ENCODE results near the gene WBP4.
A peak's percentile ranks its signal among the peaks of the same experiment; 100 is the strongest.
"Not testable (repeated sequence)": the region's sequence is repeated elsewhere in the genome, so short reads cannot be mapped to it uniquely, and the experiment has no call there.

WBP4 gene

DNA sequence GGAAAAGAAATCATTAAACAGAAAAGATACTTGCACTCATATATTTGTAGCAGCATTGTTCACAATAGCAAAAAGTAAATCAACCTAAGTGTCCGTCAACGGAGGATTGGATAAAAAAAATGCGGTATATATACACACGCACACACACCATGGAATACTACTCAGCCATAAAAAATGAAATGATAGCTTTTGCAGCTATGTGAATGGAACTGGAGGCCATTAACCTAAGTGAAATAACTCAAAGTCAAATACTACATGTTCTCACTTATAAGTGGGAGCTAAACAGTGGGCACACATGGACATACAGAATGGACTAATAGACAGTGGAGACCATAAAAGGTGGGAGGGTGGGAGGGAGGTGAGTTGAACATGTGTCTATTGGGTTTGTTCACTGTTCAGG lies 18.4 kb downstream of the WBP4 start:
- DNase-seq (ENCODE audit: low read depth) = no peak

GRCh38 chr13:41085961-41086585 lies 24.8 kb downstream of the WBP4 start:
- DNase-seq (ENCODE audit: low read depth) = no peak

DNA sequence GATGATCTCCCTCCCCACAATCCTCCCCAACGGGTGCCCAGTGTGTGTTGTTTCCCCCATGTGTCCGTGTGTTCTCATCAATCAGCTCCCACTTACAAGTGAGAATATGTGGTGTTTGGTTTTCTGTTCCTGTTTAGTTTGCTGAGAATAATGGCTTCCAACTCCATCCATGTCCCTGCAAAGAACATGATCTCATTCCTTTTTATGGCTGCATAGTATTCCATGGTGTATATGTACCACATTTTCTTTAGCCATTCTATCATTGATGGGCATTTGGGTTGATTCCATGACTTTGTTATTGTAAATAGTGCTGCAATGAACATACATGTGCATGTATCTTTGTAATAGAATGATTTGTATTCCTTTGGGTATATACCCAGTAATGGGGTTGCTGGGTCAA lies 34.4 kb downstream of the WBP4 start:
- not testable (repeated sequence) for DNase-seq (ENCODE audit: low read depth)

GRCh38 chr13:41098761-41099160 lies 37.5 kb downstream of the WBP4 start:
- no peak for DNase-seq (ENCODE audit: low read depth)

DNA sequence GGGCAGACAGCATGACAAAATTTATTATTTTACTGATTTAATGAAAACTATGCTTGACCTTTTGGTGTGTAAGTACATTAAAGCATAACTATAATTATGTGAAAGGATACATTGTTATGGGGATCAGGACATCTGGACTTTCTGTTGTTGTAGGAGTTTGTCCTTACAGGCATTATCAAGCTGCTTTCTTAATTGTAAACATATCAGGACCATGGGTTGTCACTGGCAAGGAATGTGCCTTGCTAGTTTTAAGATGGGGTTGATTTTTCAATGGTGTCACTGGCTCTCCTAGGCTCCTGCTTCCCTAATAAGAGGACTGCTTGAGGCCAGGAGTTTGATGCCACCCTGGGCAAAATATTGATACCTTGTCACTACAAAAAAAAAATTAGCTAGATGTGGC lies 38.7 kb downstream of the WBP4 start:
- no peak for DNase-seq (ENCODE audit: low read depth)

DNA sequence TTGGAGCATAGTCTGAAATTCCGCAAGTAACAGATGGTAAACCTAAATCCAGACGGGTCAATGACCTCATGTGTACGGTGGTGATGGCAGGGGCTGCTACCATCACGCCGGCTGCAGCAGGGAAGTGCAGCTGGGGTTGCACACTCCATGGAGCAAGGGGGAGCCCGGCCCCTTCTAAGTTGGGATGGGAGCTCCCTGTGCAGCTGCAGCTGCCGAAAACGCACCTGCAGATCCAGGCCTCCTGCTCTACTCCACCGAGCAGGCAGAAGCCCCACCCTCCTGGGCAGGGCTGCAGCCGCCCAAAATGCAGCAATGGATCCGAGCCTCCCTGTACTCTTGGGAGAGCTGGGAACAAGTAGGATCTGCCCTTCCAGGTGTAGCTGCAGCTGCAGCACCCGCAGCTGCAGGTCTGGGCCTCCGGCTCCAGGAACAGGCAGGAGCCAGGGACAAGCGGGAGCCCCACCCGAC lies 45.8 kb downstream of the WBP4 start:
- no peak for DNase-seq (ENCODE audit: low read depth)

DNA sequence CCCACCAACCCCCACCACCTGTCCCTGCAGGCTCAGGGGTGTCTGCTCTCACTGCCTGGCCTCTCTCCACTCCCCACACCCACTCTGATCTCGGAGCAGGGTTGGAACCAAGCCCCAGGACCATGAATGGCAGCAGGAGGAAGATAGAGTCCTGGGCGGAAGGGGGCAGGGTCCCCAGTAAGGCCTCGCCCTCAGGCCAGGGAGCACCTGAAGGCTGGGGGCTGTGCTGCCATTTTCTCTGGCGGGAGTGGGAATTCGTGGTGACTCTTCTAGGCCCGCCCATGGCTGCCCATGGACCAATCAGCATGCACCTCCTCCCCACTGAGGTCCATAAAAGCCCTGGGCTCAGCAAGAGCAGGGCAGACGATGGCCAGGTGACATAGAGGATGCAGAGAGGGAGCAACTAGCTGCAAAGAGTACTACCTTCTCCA lies 46.3 kb downstream of the WBP4 start:
- DNase-seq (ENCODE audit: low read depth) = no peak

DNA sequence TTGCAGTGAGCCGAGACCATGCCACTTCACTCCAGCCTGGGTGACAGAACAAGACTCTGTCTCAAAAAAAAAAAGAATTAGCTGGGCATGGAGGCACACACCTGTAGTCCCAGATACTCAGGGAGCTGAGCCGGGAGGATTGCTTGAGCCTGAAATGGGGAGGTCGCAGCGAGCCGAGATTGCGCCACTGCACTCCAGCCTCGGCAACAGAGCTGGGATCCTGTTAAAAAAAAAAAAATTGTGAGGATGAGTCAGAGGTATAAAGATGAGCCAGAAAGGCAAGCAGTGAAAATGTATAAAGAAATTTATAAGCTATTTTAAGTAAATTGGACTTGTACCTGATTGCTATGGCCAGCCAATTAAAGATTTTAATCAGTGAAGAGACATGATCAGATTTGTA lies 50.1 kb downstream of the WBP4 start:
- no peak for DNase-seq (ENCODE audit: low read depth)

DNA sequence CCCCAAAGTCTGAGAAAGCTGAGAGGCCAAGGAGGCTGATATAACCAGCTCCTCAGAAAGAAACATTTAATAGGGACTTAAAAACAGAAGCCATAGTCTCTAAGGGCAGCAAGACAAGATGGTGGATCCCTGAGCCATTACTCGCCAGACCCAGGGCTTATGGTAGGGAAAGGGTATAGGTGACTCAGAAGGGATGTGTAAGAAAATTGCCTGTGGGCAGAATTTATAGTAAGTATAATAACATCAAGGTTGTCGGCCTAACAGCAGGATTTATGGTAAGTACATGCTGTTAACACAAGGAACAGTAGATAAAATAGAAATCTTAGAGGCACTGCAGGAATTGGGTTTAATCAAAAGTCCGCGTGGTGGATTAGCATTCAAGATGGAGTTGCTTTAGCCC lies 56.6 kb downstream of the WBP4 start:
- no peak for DNase-seq (ENCODE audit: low read depth)

DNA sequence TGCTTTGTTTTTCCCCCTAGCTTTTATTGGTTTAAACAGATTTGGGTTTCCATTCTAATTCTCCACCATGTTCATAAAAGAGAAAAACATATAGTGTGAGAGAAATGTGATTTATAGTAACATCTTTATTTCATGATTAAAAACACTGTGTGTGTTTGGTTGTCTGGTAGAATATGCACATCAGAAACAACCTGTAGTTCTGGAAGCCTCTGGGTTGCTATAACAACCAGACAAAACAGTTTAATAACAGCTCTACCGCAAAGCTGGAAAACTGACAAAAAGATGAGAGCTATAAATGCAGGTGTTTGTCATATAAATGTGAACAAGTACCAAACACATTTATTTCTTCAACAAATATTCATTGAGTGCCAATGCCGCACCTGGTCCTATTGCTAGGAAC lies 61.5 kb downstream of the WBP4 start:
- DNase-seq (ENCODE audit: low read depth) = no peak

DNA sequence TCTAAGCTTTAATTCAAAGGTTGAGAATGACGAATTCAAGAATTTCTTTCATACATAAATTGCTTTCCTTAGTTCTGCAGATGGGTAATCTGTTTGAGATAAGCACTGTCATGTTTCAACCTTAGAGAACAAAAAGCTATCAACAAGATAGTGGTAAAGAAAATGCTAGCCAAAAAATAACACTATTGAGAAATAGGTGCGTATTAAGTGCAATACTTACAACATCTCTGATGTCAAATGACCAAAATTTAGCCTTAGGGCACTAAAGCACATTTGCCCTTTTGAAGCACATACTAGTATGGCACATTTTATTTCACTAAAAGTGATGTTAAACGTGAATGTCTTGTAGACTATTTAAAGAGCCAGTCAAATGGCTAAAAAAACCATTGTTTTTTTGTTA lies 66.4 kb downstream of the WBP4 start:
- no peak for DNase-seq (ENCODE audit: low read depth)

DNA sequence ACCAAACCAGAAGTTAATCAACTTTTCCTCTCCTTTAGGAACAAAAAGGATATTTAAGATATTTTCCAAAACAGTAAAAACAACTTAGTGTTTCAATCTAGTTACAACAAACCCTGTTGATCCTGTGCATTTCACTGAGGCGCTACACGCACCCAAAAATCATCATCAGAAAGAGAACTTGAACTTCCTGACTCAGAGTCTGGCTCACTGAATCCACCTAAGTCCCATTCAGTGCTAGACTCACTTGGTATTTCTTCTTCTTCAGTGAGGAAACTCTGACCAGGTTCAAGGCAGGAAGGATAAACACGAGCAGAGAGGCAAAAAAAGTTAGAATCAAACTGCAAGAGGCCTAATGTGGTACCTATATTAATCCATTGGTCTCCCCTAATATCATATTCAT lies 69.0 kb downstream of the WBP4 start:
- DNase-seq (ENCODE audit: low read depth) = no peak

DNA sequence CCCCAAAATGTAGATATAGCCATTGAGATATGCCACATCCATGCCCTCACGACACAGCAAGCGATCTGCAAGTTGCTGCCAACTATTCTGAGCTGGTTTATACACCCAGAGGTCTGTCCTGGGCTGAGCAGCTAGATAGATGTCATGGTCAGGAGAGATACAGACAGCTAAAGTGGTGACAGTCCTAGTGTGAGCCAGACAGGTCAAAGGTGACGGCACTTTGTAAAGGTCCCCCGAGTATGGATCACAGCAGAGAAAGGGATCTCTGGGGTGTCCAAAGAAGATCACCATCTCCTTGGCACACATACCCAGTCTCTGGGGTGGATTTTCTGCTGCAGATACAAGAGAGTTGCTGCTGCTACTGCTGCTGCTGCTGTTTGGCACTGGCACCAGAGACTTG lies 69.9 kb downstream of the WBP4 start:
- DNase-seq (ENCODE audit: low read depth) = not testable (repeated sequence)

GRCh38 chr13:41131660-41132511 lies 70.6 kb downstream of the WBP4 start:
- DNase-seq (ENCODE audit: low read depth) = not testable (repeated sequence)

- peak; percentile 90 for DNase-seq (ENCODE audit: low read depth)
These were observed 71.3 kb downstream of the WBP4 start, which contains the start of gene KBTBD6 for GRCh38 chr13:41132512-41133152. KBTBD6 (minus strand) TSS chr13:41132802; CDS start chr13:41132511, 291 bp downstream.
